Measurements from ENCODE around the gene ELP2. TPM values are rescaled to one million over a fixed set of nuclear protein-coding genes. Genes with fewer than 3 reads are reported as not detected.

Gene ELP2
- total RNA-seq, 1 donor from 2014 or later: 96.2 TPM

- Mint-ChIP-seq H3K4me3 (ENCODE audit: unreplicated experiment) (no peak overlapping the region), H3K4me1 (ENCODE audit: low read depth, unreplicated experiment) (no peaks in the 10 kb centered on the region), H3K27me3 (ENCODE audit: unreplicated experiment) (no peaks in the 10 kb centered on the region), H3K27ac (ENCODE audit: unreplicated experiment) (no peak overlapping the region), H3K9me3 (ENCODE audit: unreplicated experiment) (no peaks in the 10 kb centered on the region), H3K36me3 (ENCODE audit: unreplicated experiment) (no peaks in the 10 kb centered on the region)
- no peak for TF ChIP-seq CTCF (IDR thresholded peaks at IDR 0.05; ENCODE audit: partially characterized antibody, unreplicated experiment)
- no peak for DNase-seq
These were observed 23.5 kb downstream of the ELP2 start for GRCh38 chr18:36153203-36153602.

DNA sequence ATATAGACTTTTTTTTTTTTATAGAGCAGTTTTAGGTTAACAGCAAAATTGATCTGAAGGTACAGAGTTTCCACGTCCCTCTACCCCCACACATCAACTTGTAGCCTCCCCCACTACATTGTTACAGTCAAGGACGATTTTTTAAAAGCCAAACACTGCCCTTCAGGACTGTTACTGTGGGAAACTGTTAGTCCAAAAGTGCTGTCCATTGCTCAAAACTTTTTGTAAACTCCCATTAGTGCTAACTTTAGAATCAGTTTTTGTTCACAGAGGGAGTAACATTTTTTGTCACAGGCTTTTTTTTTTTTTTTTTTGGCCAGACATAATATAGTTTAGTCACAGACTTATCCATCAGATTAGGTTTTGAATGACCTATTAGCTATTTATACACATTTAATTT, 24.1 kb downstream of the ELP2 start:
- no peak for TF ChIP-seq CTCF (IDR thresholded peaks at IDR 0.05; ENCODE audit: partially characterized antibody, unreplicated experiment)
- Mint-ChIP-seq H3K9me3 (ENCODE audit: unreplicated experiment) (no peaks in the 10 kb centered on the region), H3K4me3 (ENCODE audit: unreplicated experiment) (no peak overlapping the region), H3K27ac (ENCODE audit: unreplicated experiment) (no peak overlapping the region), H3K27me3 (ENCODE audit: unreplicated experiment) (no peaks in the 10 kb centered on the region), H3K36me3 (ENCODE audit: unreplicated experiment) (no peaks in the 10 kb centered on the region), H3K4me1 (ENCODE audit: low read depth, unreplicated experiment) (no peaks in the 10 kb centered on the region)
- DNase-seq: no peak

GRCh38 chr18:36155851-36156757, 26.4 kb downstream of the ELP2 start:
- Mint-ChIP-seq H3K27ac (ENCODE audit: unreplicated experiment) (no peak overlapping the region), H3K4me1 (ENCODE audit: low read depth, unreplicated experiment) (no peaks in the 10 kb centered on the region), H3K27me3 (ENCODE audit: unreplicated experiment) (no peaks in the 10 kb centered on the region), H3K36me3 (ENCODE audit: unreplicated experiment) (no peaks in the 10 kb centered on the region), H3K4me3 (ENCODE audit: unreplicated experiment) (no peak overlapping the region), H3K9me3 (ENCODE audit: unreplicated experiment) (no peaks in the 10 kb centered on the region)
- no peak for TF ChIP-seq CTCF (IDR thresholded peaks at IDR 0.05; ENCODE audit: partially characterized antibody, unreplicated experiment)
- no peak for DNase-seq

- H3K9me3 Mint-ChIP-seq (ENCODE audit: unreplicated experiment): no peaks in the 10 kb centered on the region
- no peak for TF ChIP-seq CTCF (IDR thresholded peaks at IDR 0.05; ENCODE audit: partially characterized antibody, unreplicated experiment)
- H3K4me3 Mint-ChIP-seq (ENCODE audit: unreplicated experiment): no peak overlapping the region
- no peaks in the 10 kb centered on the region for H3K4me1 Mint-ChIP-seq (ENCODE audit: low read depth, unreplicated experiment)
- DNase-seq: no peak
- no peaks in the 10 kb centered on the region for H3K27me3 Mint-ChIP-seq (ENCODE audit: unreplicated experiment)
- H3K27ac Mint-ChIP-seq (ENCODE audit: unreplicated experiment): no peak overlapping the region
- no peaks in the 10 kb centered on the region for H3K36me3 Mint-ChIP-seq (ENCODE audit: unreplicated experiment)
These were observed 27.7 kb downstream of the ELP2 start for GRCh38 chr18:36157441-36157840.

GRCh38 chr18:36158266-36158867, 28.7 kb downstream of the ELP2 start:
- no peak for TF ChIP-seq CTCF (IDR thresholded peaks at IDR 0.05; ENCODE audit: partially characterized antibody, unreplicated experiment)
- Mint-ChIP-seq H3K27me3 (ENCODE audit: unreplicated experiment) (no peaks in the 10 kb centered on the region), H3K9me3 (ENCODE audit: unreplicated experiment) (no peaks in the 10 kb centered on the region), H3K36me3 (ENCODE audit: unreplicated experiment) (no peaks in the 10 kb centered on the region), H3K4me3 (ENCODE audit: unreplicated experiment) (no peak overlapping the region), H3K4me1 (ENCODE audit: low read depth, unreplicated experiment) (no peaks in the 10 kb centered on the region), H3K27ac (ENCODE audit: unreplicated experiment) (no peak overlapping the region)
- DNase-seq: no peak
